Adrenal gland (tissue), 12 donors: Measurements from ENCODE around the gene LAMA2. TPM values are rescaled to one million over a fixed set of nuclear protein-coding genes. Genes with fewer than 3 reads are reported as not detected.

ENCODE experiments used
- DNase-seq, 7 donors: peaks; one replicate each; pipeline ENCODE4 v3.0.0-alpha.2; 2019 to 2020
- H3K27ac ChIP-seq, 5 donors: fragments of 200-600 bp; sonication (generic) in 4 of 5; 1 replicate in 3 of 5; 2 replicates in 2 of 5; pipeline versions ENCODE4 v1.5.1 to v1.8.0; 2016 to 2020; ENCODE audit warnings: mild to moderate bottlenecking in 1 of 5
- H3K27me3 ChIP-seq: fragments of 200-600 bp; 2 replicates; pipeline ENCODE4 v1.8.0; 2021
- H3K36me3 ChIP-seq, 2 donors: fragments of 200-600 bp; replicated peaks in 1 of 2; 1 replicate in 1 of 2; 2 replicates in 1 of 2; pipeline versions ENCODE4 v1.5.1 to v1.8.0; 2018 to 2022
- H3K4me1 ChIP-seq, 2 donors: fragments of 200-600 bp; replicated peaks in 1 of 2; 1 replicate in 1 of 2; 2 replicates in 1 of 2; pipeline versions ENCODE4 v1.5.1 to v1.8.0; 2018 to 2021
- H3K4me3 ChIP-seq, 4 donors: fragments of 200-600 bp; sonication (generic) in 3 of 4; one replicate each; pipeline ENCODE4 v1.5.1; 2016 to 2018
- H3K9me3 ChIP-seq, 3 donors: fragments of 200-600 bp; sonication (generic) in 1 of 3; replicated peaks in 1 of 3; 1 replicate in 2 of 3; 2 replicates in 1 of 3; pipeline versions ENCODE4 v1.5.1 to v1.8.0; 2016 to 2021
- POLR2A ChIP-seq, 2 donors: fragments of 450-650 bp; IDR thresholded peaks; one replicate each; pipeline ENCODE4 v1.6.1; 2017; ENCODE audit warnings: antibody characterized with exemption in 2 of 2, mild to moderate bottlenecking in 2 of 2, moderate library complexity in 1 of 2
- WGBS, 4 donors: extraction: QIAGEN DNeasy Blood & Tissue Kit in 2 of 4; methylation state at CpG; one replicate each; pipeline versions ENCODE4 v1.1.5 to v1.1.7; 2013 to 2017; 5-methylcytosine and 5-hydroxymethylcytosine counted together
- intact Hi-C, 2 donors: fragments of 100-400 bp; cut with DNase I; formaldehyde crosslinking; loops; one replicate each; pipeline versions ENCODE4 v1.14.1 to v1.15.0; 2022 to 2023
- polyA plus RNA-seq, 3 donors: library from polyadenylated mRNA; stranded (reverse); fragments of 200-250 nt in 2 of 3; fragments of 350-450 nt in 1 of 3; fragmentation: Illumina TruSeq in 1 of 3; extraction: RNeasy Lipid Tissue Mini Kit (QIAGEN cat#74804) in 1 of 3; gene quantifications; one replicate each; pipeline ENCODE4 v1.2.3, GENCODE V29; 2013 to 2014
- total RNA-seq, 9 donors: library from RNA; depleted of rRNA in 4 of 9; stranded (reverse); fragments of >200 nt in 4 of 9; fragments of 120-200 nt in 1 of 9; fragmentation: NEBNext Ultra II Directional in 1 of 9; extraction: Animal tissue kit (Norgen Biotek cat#: 25700) in 1 of 9; gene quantifications; one replicate each; pipeline versions ENCODE4 v1.1.0 to v1.2.4, GENCODE V29; 2013 to 2023
- TF ChIP-seq, protein P1 (sequence below), 6 experiments: fragments of 450-650 bp in 4 of 6; fragments of 200-600 bp in 2 of 6; sonication (generic) in 1 of 6; IDR thresholded peaks; 1 replicate in 5 of 6; 2 replicates in 1 of 6; pipeline versions ENCODE4 v1.5.1 to v1.8.0; 2016 to 2021; ENCODE audit warnings: antibody characterized with exemption in 6 of 6, mild to moderate bottlenecking in 2 of 6, moderate library complexity in 1 of 6
- donor health status: healthy with polysubstance abuse.
- donor health status: Bipolar disorder and iron deficiency.
- donor health status: DM: yes; HTN: yes; CAD: no.
- donor health status: DM: no; HTN: no; CAD: no.
- donor health status: DM: no; HTN: no; CAD: no.
- donor health status: DM: yes; HTN: yes; CAD: no.

LAMA2 gene
- total and polyA plus RNA-seq, 12 donors, result 5.8 to 105 (median 38.9) TPM

- H3K36me3 ChIP-seq, result no peaks in the 10 kb centered on the region
- TF ChIP-seq, protein P1, sequence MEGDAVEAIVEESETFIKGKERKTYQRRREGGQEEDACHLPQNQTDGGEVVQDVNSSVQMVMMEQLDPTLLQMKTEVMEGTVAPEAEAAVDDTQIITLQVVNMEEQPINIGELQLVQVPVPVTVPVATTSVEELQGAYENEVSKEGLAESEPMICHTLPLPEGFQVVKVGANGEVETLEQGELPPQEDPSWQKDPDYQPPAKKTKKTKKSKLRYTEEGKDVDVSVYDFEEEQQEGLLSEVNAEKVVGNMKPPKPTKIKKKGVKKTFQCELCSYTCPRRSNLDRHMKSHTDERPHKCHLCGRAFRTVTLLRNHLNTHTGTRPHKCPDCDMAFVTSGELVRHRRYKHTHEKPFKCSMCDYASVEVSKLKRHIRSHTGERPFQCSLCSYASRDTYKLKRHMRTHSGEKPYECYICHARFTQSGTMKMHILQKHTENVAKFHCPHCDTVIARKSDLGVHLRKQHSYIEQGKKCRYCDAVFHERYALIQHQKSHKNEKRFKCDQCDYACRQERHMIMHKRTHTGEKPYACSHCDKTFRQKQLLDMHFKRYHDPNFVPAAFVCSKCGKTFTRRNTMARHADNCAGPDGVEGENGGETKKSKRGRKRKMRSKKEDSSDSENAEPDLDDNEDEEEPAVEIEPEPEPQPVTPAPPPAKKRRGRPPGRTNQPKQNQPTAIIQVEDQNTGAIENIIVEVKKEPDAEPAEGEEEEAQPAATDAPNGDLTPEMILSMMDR (IDR thresholded peaks at IDR 0.05), result no peak
- TF ChIP-seq POLR2A (IDR thresholded peaks at IDR 0.05), result no peak
- H3K27ac ChIP-seq, result no peak overlapping the region
- H3K27me3 ChIP-seq, result no peaks in the 10 kb centered on the region
- intact Hi-C loops, result no loop called here
- H3K4me1 ChIP-seq, result no peaks in the 10 kb centered on the region
- 61 to 66% (median 62%) methylated on average over 5 of the region's 5 CpGs for WGBS, 4 donors
- no peaks in the 10 kb centered on the region for H3K9me3 ChIP-seq
- no peak overlapping the region for H3K4me3 ChIP-seq
- no peak for DNase-seq
Measured at GRCh38 chr6:129369737-129370136, 486.8 kb downstream of the LAMA2 start.

GRCh38 chr6:129370268-129370916 is 487.5 kb downstream of the LAMA2 start:
- no peaks in the 10 kb centered on the region for H3K9me3 ChIP-seq
- H3K27me3 ChIP-seq, result no peaks in the 10 kb centered on the region
- H3K4me1 ChIP-seq, result no peaks in the 10 kb centered on the region
- WGBS, 4 donors, result 10 to 13% (median 12%) methylated on average over 9 of the region's 9 CpGs
- intact Hi-C loops, result no loop called here
- TF ChIP-seq, protein P1 (IDR thresholded peaks at IDR 0.05), result peak; percentile 43 to 73 (median 53)
- no peak for TF ChIP-seq POLR2A (IDR thresholded peaks at IDR 0.05)
- H3K4me3 ChIP-seq, result no peak overlapping the region
- H3K27ac ChIP-seq, result no peak overlapping the region
- peak; percentile 16 to 62 (median 33) for DNase-seq
- H3K36me3 ChIP-seq, result no peaks in the 10 kb centered on the region

DNA sequence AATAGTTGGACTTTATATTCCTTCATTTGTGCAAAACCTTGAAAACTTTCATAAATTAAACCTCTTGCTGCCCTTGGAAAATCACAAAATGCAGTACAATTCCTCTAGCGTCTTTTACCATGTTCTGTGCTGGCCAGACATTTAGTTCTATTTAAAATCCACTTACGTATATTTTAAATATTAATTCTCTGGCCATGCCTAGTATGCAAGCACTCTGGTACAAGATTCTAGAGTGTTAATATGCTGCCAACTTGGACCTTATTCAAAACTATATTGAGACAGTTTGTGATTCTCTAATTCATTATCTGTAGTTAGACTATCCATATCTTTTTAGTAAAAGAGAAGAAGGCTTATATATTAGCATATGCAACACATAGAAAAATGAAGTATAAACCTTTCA is 498.9 kb downstream of the LAMA2 start:
- no peaks in the 10 kb centered on the region for H3K36me3 ChIP-seq
- no peak overlapping the region for H3K4me3 ChIP-seq
- WGBS, 4 donors, result 52 to 65% (median 58%) methylated on average over 2 of the region's 2 CpGs
- H3K27me3 ChIP-seq, result no peaks in the 10 kb centered on the region
- no peaks in the 10 kb centered on the region for H3K4me1 ChIP-seq
- DNase-seq, result no peak
- H3K9me3 ChIP-seq, result no peaks in the 10 kb centered on the region
- TF ChIP-seq, protein P1 (IDR thresholded peaks at IDR 0.05), result no peak
- TF ChIP-seq POLR2A (IDR thresholded peaks at IDR 0.05), result no peak
- intact Hi-C loops, result no loop called here
- H3K27ac ChIP-seq, result no peak overlapping the region

- WGBS, 4 donors, result 88 to 91% (median 90%) methylated on average over 7 of the region's 7 CpGs
- no peaks in the 10 kb centered on the region for H3K9me3 ChIP-seq
- no peaks in the 10 kb centered on the region for H3K4me1 ChIP-seq
- no peak for DNase-seq
- no peaks in the 10 kb centered on the region for H3K36me3 ChIP-seq
- intact Hi-C loops, result no loop called here
- H3K4me3 ChIP-seq, result no peak overlapping the region
- no peak overlapping the region for H3K27ac ChIP-seq
- TF ChIP-seq, protein P1 (IDR thresholded peaks at IDR 0.05), result no peak
- TF ChIP-seq POLR2A (IDR thresholded peaks at IDR 0.05), result no peak
- H3K27me3 ChIP-seq, result no peaks in the 10 kb centered on the region
Measured at GRCh38 chr6:129382916-129383315, 500.0 kb downstream of the LAMA2 start.
